Mesendoderm (in vitro differentiated cells): ENCODE measurements around the gene ZBTB2.

Experiments
- DNase-seq: peaks from one replicate; pipeline ENCODE4 v3.0.0; 2013
- H2AK5ac ChIP-seq: 2 replicates; pipeline ENCODE4 v1.6.1; 2013; ENCODE audit warnings: low read length, inconsistent platforms
- H2BK120ac ChIP-seq: 2 replicates; pipeline ENCODE4 v1.6.1; 2013; ENCODE audit warnings: low read depth, mild to moderate bottlenecking, low read length, moderate library complexity, mixed read lengths
- H2BK15ac ChIP-seq: replicated peaks from 2 replicates; pipeline ENCODE4 v1.6.1; 2013; ENCODE audit warnings: low read depth, mild to moderate bottlenecking, moderate library complexity
- H2BK5ac ChIP-seq: 2 replicates; pipeline ENCODE4 v1.6.1; 2013; ENCODE audit warnings: low read length, inconsistent platforms
- H3K18ac ChIP-seq: 2 replicates; pipeline ENCODE4 v1.6.1; 2013; ENCODE audit warnings: mild to moderate bottlenecking, low read length, mixed read lengths
- H3K23ac ChIP-seq: one replicate; pipeline ENCODE4 v1.6.1; 2013; ENCODE audit warnings: low read length
- H3K27ac ChIP-seq: 2 replicates; pipeline ENCODE4 v1.5.1; 2013; ENCODE audit warnings: low read depth, mild to moderate bottlenecking, inconsistent platforms, low read length, moderate library complexity
- H3K27me3 ChIP-seq: 2 replicates; pipeline ENCODE4 v1.6.1; 2013; ENCODE audit warnings: low read length, control low read depth, mild to moderate bottlenecking, inconsistent platforms; ENCODE audit not compliant: insufficient read depth, poor library complexity
- H3K36me3 ChIP-seq: 2 replicates; pipeline ENCODE4 v1.6.1; 2013; ENCODE audit warnings: low read length, inconsistent platforms; ENCODE audit not compliant: control insufficient read depth, insufficient read depth
- H3K4ac ChIP-seq: one replicate; pipeline ENCODE4 v1.6.1; 2013; ENCODE audit warnings: low read depth, mild to moderate bottlenecking, low read length, moderate library complexity
- H3K4me1 ChIP-seq: 2 replicates; pipeline ENCODE4 v1.6.1; 2013; ENCODE audit warnings: low read depth, low read length, inconsistent platforms; ENCODE audit not compliant: control insufficient read depth
- H3K4me2 ChIP-seq: 2 replicates; pipeline ENCODE4 v1.6.1; 2013; ENCODE audit warnings: low read length
- H3K4me3 ChIP-seq: 2 replicates; pipeline ENCODE4 v1.5.1; 2013; ENCODE audit warnings: mild to moderate bottlenecking, low read length
- H3K56ac ChIP-seq: one replicate; pipeline ENCODE4 v1.6.1; 2013; ENCODE audit warnings: low read length
- H3K79me1 ChIP-seq: 2 replicates; pipeline ENCODE4 v1.6.1; 2013; ENCODE audit warnings: low read length, inconsistent platforms
- H3K79me2 ChIP-seq: 2 replicates; pipeline ENCODE4 v1.6.1; 2013; ENCODE audit warnings: mild to moderate bottlenecking, low read length; ENCODE audit not compliant: control insufficient read depth, insufficient read depth
- H3K9ac ChIP-seq: 2 replicates; pipeline ENCODE4 v1.6.1; 2013; ENCODE audit warnings: low read length, inconsistent platforms
- H4K5ac ChIP-seq: one replicate; pipeline ENCODE4 v1.6.1; 2013; ENCODE audit warnings: low read length
- H4K8ac ChIP-seq: one replicate; pipeline ENCODE4 v1.6.1; 2013; ENCODE audit warnings: low read depth, mild to moderate bottlenecking, control low read depth, low read length, moderate library complexity
- WGBS: extraction: QIAGEN DNeasy Blood & Tissue Kit; methylation state at CpG from one replicate; pipeline ENCODE4 v1.1.7; 2013; ENCODE audit warnings: low lambda C conversion rate, missing lambda C conversion rate; ENCODE audit not compliant: insufficient coverage; ENCODE audit errors: extremely low coverage; 5-methylcytosine and 5-hydroxymethylcytosine counted together

Gene ZBTB2

DNA sequence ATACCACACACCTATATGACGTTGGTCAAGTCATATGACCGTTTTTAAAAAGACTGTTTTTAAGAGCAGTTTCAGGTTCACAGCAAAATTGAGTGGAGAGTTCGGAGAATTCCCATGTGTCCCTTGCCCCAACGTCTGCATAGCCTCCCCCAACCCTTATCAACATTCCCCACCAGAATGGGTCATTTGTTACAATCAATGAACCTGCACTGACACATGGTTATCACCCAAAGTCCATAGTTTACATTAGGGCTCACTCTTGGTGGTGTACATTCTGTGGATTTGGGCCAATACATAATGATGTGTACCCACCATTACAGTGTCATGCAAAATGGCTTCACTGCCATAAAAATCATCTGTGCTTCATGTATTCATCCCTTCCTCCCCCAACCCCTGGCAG lies 52.0 kb downstream of the ZBTB2 start:
- no CpG with 5 or more reads among the region's 4 CpGs for WGBS
- Histone ChIP-seq H4K8ac (no peak overlapping the region), H2AK5ac (no peak overlapping the region), H2BK5ac (no peak overlapping the region), H3K4me1 (no peaks in the 10 kb centered on the region), H3K4me3 (no peak overlapping the region), H3K9ac (no peak overlapping the region), H3K79me2 (no peaks in the 10 kb centered on the region), H3K27me3 (no peaks in the 10 kb centered on the region), H2BK120ac (no peak overlapping the region), H3K4ac (no peak overlapping the region), H2BK15ac (no peak overlapping the region), H3K23ac (no peak overlapping the region), H3K36me3 (no peaks in the 10 kb centered on the region), H3K79me1 (peaks cover 5% of the 10 kb centered on the region), H3K4me2 (no peak overlapping the region), H4K5ac (no peak overlapping the region), H3K18ac (no peak overlapping the region), H3K56ac (no peak overlapping the region), H3K27ac (no peak overlapping the region)
- no peak for DNase-seq

DNA sequence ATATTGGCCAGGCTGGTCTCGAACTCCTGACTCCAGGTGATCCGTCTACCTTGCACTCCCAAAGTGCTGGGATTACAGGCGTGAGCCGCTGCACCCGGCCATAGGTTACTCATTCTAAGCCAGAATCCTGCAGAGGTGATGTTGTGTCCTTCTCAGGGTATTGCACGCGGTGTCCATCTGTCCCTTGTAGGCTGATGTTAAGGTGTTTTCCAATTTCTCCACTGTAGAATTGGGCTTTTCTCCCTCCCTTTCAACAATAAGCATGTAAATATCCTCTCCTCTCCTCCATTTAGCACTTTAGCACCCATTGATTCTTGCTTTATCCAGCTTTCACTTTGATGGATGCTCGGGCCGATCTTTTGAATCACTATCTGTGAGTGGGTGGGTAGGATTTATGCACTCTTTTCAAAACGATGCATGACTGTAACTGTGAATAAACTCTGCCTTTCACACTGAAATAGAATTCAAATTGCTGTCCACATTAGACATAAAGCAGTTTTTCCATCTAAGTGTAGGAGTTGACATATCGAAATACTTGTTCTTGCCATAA lies 52.6 kb downstream of the ZBTB2 start:
- no peak overlapping the region for H3K4me3 ChIP-seq
- no peak overlapping the region for H3K56ac ChIP-seq
- H2AK5ac ChIP-seq = no peak overlapping the region
- 100% methylated on average over 1 of the region's 11 CpGs for WGBS
- no peak for DNase-seq
- no peak overlapping the region for H3K4ac ChIP-seq
- H3K79me1 ChIP-seq = peaks cover 5% of the 10 kb centered on the region
- H3K23ac ChIP-seq = no peak overlapping the region
- H3K9ac ChIP-seq = no peak overlapping the region
- no peak overlapping the region for H4K8ac ChIP-seq
- no peaks in the 10 kb centered on the region for H3K27me3 ChIP-seq
- no peaks in the 10 kb centered on the region for H3K79me2 ChIP-seq
- no peak overlapping the region for H2BK5ac ChIP-seq
- no peak overlapping the region for H3K18ac ChIP-seq
- H2BK120ac ChIP-seq = no peak overlapping the region
- no peak overlapping the region for H3K27ac ChIP-seq
- H2BK15ac ChIP-seq = no peak overlapping the region
- no peaks in the 10 kb centered on the region for H3K4me1 ChIP-seq
- H4K5ac ChIP-seq = no peak overlapping the region
- H3K4me2 ChIP-seq = no peak overlapping the region
- H3K36me3 ChIP-seq = no peaks in the 10 kb centered on the region

DNA sequence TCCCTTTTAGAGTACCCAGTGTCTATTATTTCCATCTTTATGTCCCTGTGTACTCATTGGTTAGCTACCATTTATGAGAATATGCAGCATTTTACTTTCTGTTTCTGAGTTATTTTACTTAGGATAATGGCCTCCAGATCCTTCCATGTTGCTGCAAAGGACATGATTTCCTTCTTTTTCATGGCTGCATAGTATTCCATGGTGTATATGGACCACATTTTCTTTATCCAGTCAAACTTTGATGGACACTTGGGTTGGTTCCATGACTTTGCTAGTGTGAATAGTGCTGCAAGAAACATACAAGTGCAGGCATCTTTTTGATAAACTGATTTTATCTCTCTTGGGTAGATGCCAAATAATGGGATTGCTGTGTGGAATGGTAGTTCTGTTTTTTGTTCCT lies 55.4 kb downstream of the ZBTB2 start:
- H3K36me3 ChIP-seq = no peaks in the 10 kb centered on the region
- H4K8ac ChIP-seq = no peak overlapping the region
- H3K4me2 ChIP-seq = no peak overlapping the region
- H3K27me3 ChIP-seq = no peaks in the 10 kb centered on the region
- no peak overlapping the region for H2BK5ac ChIP-seq
- H3K18ac ChIP-seq = no peak overlapping the region
- no peak overlapping the region for H2BK120ac ChIP-seq
- no peak overlapping the region for H3K4ac ChIP-seq
- H3K4me3 ChIP-seq = no peak overlapping the region
- H3K23ac ChIP-seq = no peak overlapping the region
- no peaks in the 10 kb centered on the region for H3K4me1 ChIP-seq
- no peak for DNase-seq
- no peak overlapping the region for H3K27ac ChIP-seq
- H3K79me1 ChIP-seq = peaks cover 3% of the 10 kb centered on the region
- H3K56ac ChIP-seq = no peak overlapping the region
- no peaks in the 10 kb centered on the region for H3K79me2 ChIP-seq
- H2BK15ac ChIP-seq = no peak overlapping the region
- H2AK5ac ChIP-seq = no peak overlapping the region
- no peak overlapping the region for H4K5ac ChIP-seq
- no peak overlapping the region for H3K9ac ChIP-seq

DNA sequence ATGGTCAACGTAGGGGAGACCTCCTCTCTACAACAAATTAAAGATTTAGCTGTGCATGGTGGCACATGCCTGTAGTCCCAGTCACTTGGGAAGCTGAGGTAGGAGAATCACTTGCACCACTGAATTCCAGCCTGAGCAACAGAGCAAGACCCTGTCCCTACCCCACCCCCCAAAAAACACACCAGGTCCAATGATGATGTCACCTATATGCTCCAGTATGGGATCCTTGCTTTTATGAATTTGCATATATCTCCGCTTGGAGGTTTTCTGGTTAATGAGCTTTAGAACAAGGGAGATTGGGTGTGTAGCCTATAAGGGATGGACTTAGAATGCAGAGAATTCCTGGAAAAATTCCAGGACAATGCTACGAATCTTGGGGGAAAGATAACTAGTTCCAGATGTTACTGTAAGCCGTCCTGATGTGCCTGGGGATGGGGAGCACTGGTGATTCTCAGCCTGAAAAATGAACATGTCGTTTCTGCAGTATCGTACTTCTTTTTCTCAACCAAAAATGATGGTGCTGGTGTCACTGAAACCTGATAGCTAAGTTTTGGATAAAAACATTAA lies 61.1 kb downstream of the ZBTB2 start:
- no peak overlapping the region for H3K18ac ChIP-seq
- H2BK5ac ChIP-seq = no peak overlapping the region
- H4K8ac ChIP-seq = no peak overlapping the region
- no peaks in the 10 kb centered on the region for H3K27me3 ChIP-seq
- H2BK15ac ChIP-seq = no peak overlapping the region
- no peak for DNase-seq
- H3K56ac ChIP-seq = no peak overlapping the region
- no peaks in the 10 kb centered on the region for H3K36me3 ChIP-seq
- H3K79me2 ChIP-seq = no peaks in the 10 kb centered on the region
- no peak overlapping the region for H3K9ac ChIP-seq
- no peak overlapping the region for H2BK120ac ChIP-seq
- no peak overlapping the region for H3K23ac ChIP-seq
- no peak overlapping the region for H3K27ac ChIP-seq
- no peaks in the 10 kb centered on the region for H3K79me1 ChIP-seq
- H2AK5ac ChIP-seq = no peak overlapping the region
- H3K4me2 ChIP-seq = no peak overlapping the region
- H3K4me3 ChIP-seq = no peak overlapping the region
- WGBS = no CpG with 5 or more reads among the region's 6 CpGs
- no peaks in the 10 kb centered on the region for H3K4me1 ChIP-seq
- no peak overlapping the region for H4K5ac ChIP-seq
- H3K4ac ChIP-seq = no peak overlapping the region

DNA sequence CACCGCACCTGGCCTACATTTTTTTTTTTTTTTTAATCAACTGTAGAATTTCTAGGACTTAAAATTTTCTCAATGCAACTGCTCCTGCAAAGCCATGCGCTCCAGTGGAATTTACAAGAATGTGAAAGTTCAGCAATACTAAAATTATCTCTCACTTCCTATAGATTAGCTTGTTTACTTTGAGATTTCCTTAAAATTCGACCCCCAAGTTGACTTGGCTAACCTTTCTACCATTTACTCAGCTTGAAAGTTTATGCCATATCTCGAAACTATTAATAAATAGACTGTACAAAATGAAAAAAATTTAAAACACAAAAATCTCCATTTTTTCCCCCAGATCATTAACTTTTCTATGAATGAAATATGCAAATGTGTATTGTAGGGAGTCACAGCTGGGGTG lies 64.3 kb downstream of the ZBTB2 start:
- no peaks in the 10 kb centered on the region for H3K79me2 ChIP-seq
- 100% methylated on average over 1 of the region's 4 CpGs for WGBS
- no peak overlapping the region for H3K9ac ChIP-seq

More for the DNA sequence above, 64.3 kb downstream of the ZBTB2 start:
- H4K5ac ChIP-seq = no peak overlapping the region
- H3K36me3 ChIP-seq = no peaks in the 10 kb centered on the region
- no peak overlapping the region for H2BK15ac ChIP-seq
- H3K4me2 ChIP-seq = no peak overlapping the region
- H3K27me3 ChIP-seq = no peaks in the 10 kb centered on the region
- no peak overlapping the region for H3K18ac ChIP-seq
- no peak overlapping the region for H3K4ac ChIP-seq
- DNase-seq = no peak
- no peak overlapping the region for H2AK5ac ChIP-seq
- H3K27ac ChIP-seq = no peak overlapping the region
- no peak overlapping the region for H2BK120ac ChIP-seq
- no peak overlapping the region for H3K4me3 ChIP-seq
- H2BK5ac ChIP-seq = no peak overlapping the region
- no peaks in the 10 kb centered on the region for H3K4me1 ChIP-seq
- H4K8ac ChIP-seq = no peak overlapping the region
- H3K56ac ChIP-seq = no peak overlapping the region
- H3K23ac ChIP-seq = no peak overlapping the region
- H3K79me1 ChIP-seq = no peaks in the 10 kb centered on the region
